Midbrain (tissue), 1 donor: Measurements from ENCODE around the gene SLC36A3.
A peak's percentile ranks its signal among the peaks of the same experiment; 100 is the strongest.
"Not testable (repeated sequence)": the region's sequence is repeated elsewhere in the genome, so short reads cannot be mapped to it uniquely, and the experiment has no call there.

Experiments used
- DNase-seq: peaks from one replicate; lab custom pipeline; 2025; lab: John Stamatoyannopoulos, UW

SLC36A3 gene

GRCh38 chr5:151303666-151304065 lies at the start of gene SLC36A3:
Gene SLC36A3, minus strand, starts transcription at chr5:151303766. Its CDS starts 412 bp downstream, at chr5:151303354.
- no peak for DNase-seq

- DNase-seq: no peak
Measured at GRCh38 chr5:151351671-151352070, 48.1 kb upstream of the SLC36A3 start.

- no peak for DNase-seq
Measured at GRCh38 chr5:151348789-151349188, 45.2 kb upstream of the SLC36A3 start.

- DNase-seq: no peak
Measured at GRCh38 chr5:151347369-151347768, 43.8 kb upstream of the SLC36A3 start, which contains the start of gene SLC36A2. Gene SLC36A2, minus strand, starts transcription at chr5:151347559. Its CDS starts 99 bp downstream, at chr5:151347460.

GRCh38 chr5:151345808-151346478 lies 42.4 kb upstream of the SLC36A3 start:
- no peak for DNase-seq

GRCh38 chr5:151345187-151345807 lies 41.7 kb upstream of the SLC36A3 start:
- DNase-seq: no peak

GRCh38 chr5:151344088-151344487 lies 40.5 kb upstream of the SLC36A3 start:
- DNase-seq: no peak

GRCh38 chr5:151340004-151340403 lies 36.4 kb upstream of the SLC36A3 start:
- no peak for DNase-seq

- DNase-seq: no peak
Measured at GRCh38 chr5:151338734-151339133, 35.2 kb upstream of the SLC36A3 start.

- DNase-seq: no peak
Measured at GRCh38 chr5:151332857-151333256, 29.3 kb upstream of the SLC36A3 start.

- DNase-seq: no peak
Measured at GRCh38 chr5:151328734-151329133, 25.2 kb upstream of the SLC36A3 start.

- no peak for DNase-seq
Measured at GRCh38 chr5:151327585-151327984, 24.0 kb upstream of the SLC36A3 start.

- no peak for DNase-seq
Measured at GRCh38 chr5:151326266-151326665, 22.7 kb upstream of the SLC36A3 start.

- no peak for DNase-seq
Measured at GRCh38 chr5:151320481-151320880, 16.9 kb upstream of the SLC36A3 start.

GRCh38 chr5:151318850-151319732 lies 15.5 kb upstream of the SLC36A3 start:
- peak; percentile 15 for DNase-seq

- no peak for DNase-seq
Measured at GRCh38 chr5:151317871-151318270, 14.3 kb upstream of the SLC36A3 start.

- DNase-seq: peak; percentile 24
Measured at GRCh38 chr5:151315998-151316597, 12.5 kb upstream of the SLC36A3 start.

GRCh38 chr5:151313357-151313756 lies 9.8 kb upstream of the SLC36A3 start:
- DNase-seq: no peak

- no peak for DNase-seq
Measured at GRCh38 chr5:151312756-151313324, 9.3 kb upstream of the SLC36A3 start.

- DNase-seq: no peak
Measured at GRCh38 chr5:151310932-151311331, 7.4 kb upstream of the SLC36A3 start.

GRCh38 chr5:151309821-151310220 lies 6.3 kb upstream of the SLC36A3 start:
- not testable (repeated sequence) for DNase-seq

- not testable (repeated sequence) for DNase-seq
Measured at GRCh38 chr5:151309266-151309665, 5.7 kb upstream of the SLC36A3 start.
